RKO (cell line): Measurements from ENCODE around the gene ALG1L2.
"Not testable (repeated sequence)": the region's sequence is repeated elsewhere in the genome, so short reads cannot be mapped to it uniquely, and the experiment has no call there.

ENCODE experiments used
- DNase-seq: peaks from one replicate; pipeline ENCODE4 v3.0.0-alpha.2; 2016; ENCODE audit warnings: low spot score

ALG1L2 gene, protein sequence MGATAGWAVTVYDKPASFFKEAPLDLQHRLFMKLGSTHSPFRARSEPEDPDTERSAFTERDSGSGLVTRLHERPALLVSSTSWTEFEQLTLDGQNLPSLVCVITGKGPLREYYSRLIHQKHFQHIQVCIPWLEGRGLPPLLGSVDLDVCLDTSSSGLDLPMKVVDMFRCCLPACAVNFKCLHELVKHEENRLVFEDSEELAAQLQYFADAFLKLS

DNA sequence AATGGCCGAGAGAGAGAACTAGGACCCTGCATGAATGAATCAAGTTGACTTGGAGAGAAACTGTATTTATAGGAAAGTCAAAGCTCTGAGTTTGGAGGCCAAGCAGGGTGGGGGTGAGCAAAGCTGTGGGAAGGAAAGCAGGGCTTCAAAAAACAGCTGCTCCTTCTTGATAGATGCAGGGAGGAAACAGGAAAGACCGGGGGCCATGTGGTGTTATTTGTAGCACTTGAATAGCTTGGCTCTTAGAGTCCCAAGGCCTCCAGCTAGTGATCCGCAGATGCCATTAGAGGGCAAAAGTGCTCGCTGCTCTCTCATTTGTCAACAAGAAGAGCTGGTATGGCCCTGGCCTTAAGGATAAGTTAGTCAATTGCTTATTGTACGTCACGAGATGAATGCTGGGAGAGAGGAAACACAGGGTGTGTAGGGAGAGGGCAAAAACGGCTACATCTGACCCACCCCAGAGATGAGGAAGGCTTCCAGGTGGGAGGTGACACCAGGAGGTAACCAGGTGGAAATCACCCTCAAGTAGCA lies at the start of gene ALG1L2:
TSS of gene ALG1L2 (plus strand) at position 481 of the 531 bp plus-strand sequence. CDS start 186 bp downstream, outside the sequence.
- DNase-seq = no peak

DNA sequence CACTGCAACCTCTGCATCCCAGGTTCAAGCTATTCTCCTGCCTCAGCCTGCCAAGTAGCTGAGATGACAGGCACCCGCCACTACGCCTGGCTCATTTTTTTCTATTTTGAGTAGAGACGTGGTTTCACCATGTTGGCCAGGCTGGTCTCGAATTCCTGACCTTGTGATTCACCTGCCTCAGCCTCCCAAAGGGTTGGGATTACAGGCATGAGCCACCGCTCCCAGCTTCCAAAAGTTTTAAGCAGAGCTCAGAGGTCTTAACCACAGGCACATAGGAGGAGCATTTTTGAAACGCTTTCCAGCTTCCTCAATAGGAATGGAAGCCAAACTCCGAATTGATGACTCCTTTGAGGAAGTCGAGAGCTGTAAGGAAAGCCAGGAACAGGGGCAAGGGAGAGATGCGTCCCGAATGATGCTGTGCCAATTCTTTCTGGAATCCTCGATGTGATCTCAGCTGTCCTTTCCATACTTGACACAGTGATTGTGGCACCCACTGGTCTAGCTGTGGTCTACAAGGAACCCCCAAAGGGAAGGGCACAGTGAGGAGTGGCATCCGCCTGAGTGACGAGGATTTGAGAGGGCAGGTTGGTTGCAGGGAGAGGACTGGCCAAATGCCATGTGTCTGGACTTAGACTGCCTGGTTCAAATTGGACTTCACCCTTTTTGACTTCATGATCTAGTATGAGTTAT lies 44.4 kb upstream of the ALG1L2 start:
- DNase-seq = not testable (repeated sequence)

DNA sequence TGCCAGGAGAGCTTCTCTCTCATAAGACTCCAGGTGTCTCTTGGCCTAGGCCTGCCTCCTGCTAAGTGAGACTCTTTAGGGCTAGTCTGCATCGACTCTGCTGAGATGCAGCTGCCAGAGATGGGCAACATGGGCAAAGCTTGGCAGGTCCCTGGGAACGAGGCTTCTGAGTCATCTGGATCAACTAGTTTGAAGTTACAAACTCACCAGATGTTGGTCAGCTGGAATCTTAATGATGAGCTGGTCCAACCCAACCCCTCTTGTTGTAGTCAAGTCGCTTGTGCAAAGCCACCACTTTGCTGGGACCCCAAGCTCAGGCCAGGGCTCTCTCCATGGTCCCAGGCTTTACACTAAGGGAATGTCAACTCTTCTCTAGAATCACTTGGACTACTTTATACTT lies 38.9 kb upstream of the ALG1L2 start:
- DNase-seq = not testable (repeated sequence)

DNA sequence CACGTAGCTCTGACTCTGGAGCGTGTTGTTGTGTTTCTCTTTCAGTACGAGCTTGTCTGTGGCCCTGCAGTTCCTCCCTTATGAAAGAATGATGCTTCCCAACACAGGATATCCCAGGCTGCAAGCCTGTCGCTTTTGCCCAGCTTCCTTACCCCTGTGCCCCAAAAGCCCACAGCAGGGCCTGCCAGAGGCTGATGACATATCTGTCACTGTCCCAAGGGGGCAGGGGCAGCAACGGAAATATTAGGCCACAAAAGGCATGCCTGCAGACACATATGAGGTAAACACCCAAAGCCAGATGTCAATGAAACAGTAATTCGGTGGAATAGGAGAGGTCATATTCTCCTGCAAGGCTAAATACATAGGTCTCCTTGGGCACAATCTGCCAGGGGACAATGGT lies 38.0 kb upstream of the ALG1L2 start:
- not testable (repeated sequence) for DNase-seq

DNA sequence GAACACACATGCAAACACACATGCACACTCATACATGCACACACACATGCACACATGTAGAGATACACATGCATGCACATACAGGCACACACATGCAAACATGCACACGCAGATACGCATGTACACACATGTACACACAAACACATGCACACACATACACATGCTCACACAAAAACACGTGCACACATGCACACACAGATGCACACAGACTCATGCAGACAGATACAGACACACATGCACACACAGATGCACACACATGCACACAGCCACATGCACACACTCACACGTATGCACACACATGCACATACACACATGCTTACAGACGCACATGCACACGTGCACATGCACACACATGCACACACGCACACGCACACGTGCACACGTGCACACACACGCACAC lies 37.3 kb upstream of the ALG1L2 start:
- DNase-seq = no peak

DNA sequence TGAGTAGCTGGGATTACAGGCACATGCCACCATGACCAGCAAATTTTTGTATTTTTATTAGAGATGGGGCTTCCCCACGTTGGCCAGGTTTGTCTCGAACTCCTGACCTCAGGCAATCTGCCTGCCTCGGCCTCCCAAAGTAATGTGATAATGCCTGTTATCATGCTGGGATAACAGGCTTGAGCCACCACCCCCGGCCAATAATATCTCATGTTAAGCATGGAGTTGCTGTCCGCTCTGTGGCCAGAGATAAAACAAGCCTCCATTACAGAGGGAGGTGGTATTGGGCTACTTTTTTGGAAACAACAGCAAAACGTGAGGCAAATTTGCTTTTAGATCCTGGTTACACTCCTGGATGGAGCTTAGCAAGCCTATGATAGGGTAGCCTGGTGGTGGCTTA lies 32.9 kb upstream of the ALG1L2 start:
- no peak for DNase-seq

DNA sequence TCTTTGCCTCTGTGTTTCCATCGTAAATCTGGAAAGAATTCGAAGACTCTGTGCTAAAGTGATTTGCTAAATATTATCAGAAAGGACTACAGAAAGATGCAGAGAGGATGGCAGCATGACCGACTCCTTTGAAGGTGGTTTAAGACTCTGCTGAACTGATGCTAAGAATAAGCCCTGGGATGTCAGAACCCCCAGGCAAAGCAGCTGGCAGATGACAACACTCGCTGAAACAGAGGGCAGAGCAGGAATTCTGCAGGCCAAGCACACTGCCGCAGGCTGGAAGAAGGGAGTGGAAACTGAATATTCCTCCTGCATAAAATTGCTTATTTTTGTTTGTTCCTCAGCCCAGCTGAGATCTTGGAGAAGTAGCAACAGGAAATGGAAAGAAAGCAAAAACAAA lies 29.3 kb upstream of the ALG1L2 start:
- DNase-seq = not testable (repeated sequence)

DNA sequence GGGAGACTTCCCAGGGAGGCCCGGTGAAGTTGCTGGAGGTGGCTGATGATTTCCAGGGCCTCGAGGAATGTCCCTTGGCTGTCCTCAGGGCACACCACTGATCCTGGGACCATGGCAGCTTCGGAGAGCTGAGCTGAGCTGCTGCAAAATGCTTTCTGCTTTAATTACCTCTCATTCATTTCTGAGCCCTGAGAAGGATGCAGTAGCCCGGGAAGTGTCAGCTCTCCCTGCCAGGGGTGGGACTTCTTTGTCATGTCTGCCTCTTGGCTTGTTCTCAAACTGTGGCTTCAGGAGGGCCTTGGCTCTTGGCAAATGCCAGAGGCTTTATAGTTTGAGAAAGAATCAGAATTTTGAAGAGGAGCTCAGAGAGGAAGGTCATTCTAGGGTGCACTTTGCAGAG lies 28.7 kb upstream of the ALG1L2 start:
- DNase-seq = not testable (repeated sequence)

DNA sequence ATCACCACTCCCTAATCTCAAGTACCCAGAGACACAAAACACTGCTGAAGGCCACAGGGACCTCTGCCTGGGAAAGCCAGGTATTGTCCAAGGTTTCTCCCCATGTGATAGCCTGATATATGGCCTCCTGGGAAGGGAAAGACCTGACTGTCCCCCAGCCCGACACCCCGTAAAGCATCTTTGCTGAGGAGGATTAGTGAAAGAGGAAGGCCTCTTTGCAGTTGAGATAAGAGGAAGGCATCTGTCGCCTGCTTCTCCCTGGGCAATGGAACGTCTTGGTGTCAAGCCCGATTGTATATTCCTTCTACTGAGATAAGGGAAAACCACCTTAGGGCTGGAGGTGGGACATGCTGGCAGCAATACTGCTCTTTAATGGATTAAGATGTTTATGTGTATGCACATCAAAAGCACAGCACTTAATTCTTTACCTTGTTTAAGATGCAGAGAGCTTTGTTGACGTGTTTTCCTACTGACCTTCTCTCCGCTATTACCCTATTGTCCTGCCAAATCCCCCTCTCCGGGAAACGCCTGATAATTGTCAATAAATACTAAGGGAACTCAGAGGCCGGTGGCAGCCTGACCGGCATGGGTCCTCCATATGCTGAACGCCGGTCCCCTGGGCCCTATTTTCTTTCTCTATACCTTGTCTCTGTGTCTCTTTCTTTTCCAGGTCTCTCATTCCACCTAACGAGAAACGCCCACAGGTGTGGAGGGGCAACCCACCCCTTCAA lies 23.9 kb upstream of the ALG1L2 start:
- DNase-seq = not testable (repeated sequence)

DNA sequence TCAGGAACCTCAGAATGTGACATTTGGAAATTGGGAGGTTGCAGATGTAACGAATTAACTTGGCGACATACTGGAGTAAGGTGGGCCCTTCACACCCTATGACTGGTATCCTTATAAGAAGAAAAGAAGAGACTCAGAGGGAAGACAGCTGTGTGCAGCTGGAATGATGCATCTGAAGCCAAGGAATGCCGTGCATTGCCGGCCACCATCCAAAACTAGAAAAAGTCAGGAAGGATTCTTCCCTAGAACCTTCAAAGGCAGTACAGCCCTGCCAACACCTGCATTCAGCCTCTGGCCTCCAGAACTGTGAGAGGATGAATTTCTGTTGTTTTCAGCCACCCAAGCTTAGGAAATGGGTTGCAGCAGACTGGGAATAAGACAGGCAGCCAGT lies 23.4 kb upstream of the ALG1L2 start:
- not testable (repeated sequence) for DNase-seq

DNA sequence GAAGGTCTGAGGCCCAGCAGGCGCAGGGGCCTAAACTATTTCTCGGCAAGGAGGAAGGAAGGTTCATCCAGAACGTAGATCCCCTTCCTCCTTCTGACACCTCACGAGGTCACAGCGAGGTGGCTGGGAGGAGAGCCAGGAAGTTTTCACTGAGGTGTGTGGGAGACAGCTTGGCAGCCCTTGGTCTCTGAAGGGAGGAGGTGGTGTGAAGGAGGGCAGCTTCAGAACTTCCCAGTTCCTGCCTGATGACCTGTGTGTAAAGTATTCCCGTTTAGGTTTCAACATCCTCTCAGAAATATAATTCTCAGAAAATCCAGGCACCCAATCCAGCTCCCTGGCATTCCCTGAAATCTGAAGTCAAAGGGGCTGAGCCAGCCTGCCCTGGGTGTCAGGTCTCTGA lies 22.9 kb upstream of the ALG1L2 start:
- not testable (repeated sequence) for DNase-seq

DNA sequence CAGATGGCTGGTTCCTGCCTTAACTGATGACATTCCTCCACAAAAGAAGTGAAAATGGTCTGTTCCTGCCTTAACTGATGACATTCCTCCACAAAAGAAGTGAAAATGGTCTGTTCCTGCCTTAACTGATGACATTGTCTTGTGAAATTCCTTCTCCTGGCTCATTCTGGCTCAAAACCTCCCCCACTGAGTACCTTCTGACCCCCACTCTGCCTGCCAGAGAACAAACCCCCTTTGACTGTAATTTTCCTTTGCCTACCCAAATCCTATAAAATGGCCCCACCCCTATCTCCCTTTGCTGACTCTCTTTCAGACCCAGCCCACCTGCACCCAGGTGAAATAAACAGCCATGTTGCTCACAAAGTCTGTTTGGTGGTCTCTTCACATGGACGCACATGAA lies 22.5 kb upstream of the ALG1L2 start:
- DNase-seq = not testable (repeated sequence)

DNA sequence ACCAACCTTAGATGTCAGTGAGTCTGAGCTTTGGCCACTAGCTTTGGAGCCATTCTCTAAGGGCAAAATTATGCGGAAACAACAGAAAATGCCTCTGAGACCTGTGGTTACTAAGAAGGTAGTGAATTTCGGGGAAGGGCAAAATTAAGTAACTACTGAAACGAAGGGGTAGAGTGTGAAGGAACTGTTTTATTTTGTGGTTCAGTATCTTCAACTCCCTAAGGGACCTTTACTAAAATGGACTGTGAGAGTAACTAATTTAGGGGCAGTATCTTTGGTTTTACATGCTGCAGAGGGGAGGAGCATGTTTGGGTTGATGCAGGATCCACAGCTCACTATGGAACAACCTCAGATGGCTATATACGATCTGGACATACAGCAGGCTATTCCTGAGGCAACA lies 8.0 kb upstream of the ALG1L2 start:
- DNase-seq = no peak

DNA sequence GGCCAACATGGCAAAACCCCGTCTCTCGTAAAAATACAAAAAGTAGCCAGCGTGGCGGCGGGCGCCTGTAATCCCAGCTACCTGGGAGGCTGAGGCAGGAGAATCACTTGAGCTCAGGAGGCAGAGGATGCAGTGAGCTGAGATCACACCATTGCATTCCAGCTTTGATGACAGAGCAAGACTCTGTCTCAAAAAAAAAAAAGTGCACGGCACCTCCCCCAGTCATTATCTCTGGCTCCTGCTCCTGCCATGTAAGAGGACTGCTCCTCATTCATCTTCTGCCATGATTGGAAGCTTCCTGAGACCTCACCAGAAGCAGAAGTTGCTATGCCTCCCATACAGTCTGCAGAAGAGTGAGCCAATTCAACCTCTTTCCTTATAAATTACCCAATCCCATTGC lies 4.0 kb upstream of the ALG1L2 start:
- no peak for DNase-seq

DNA sequence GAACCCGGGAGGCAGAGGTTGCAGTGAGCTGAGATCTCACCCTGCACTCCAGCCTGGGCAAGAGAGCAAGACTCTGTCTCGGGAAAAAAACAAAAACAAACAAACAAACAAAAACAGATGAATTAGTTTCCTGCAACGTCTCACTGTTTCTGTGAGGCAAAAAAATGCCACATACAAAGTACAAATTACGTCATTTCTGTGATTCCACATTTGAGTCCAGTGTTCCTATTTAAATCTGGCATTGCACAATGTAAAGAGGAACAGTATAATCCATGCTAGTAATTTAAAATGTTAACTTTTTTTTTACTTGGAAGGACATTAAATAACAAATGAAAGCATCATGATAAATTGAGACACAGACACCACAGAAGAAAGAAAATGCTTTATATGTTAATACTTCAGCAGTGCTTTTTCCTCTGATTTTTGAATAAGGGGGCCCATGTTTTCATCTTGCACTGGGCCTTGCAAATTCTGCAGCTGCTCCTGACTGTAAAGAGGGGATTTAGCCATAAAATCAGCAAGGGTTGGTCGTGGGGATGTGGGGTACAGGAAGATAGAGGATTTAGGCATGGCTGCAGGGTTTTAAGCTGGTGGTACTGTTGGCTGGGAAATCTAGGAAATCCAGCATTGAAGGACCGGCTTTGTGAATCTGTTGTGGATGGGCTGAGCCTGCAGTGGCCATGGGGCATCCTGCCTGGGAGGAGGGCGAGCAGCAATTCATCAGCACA lies 1.9 kb downstream of the ALG1L2 start:
- DNase-seq = not testable (repeated sequence)

DNA sequence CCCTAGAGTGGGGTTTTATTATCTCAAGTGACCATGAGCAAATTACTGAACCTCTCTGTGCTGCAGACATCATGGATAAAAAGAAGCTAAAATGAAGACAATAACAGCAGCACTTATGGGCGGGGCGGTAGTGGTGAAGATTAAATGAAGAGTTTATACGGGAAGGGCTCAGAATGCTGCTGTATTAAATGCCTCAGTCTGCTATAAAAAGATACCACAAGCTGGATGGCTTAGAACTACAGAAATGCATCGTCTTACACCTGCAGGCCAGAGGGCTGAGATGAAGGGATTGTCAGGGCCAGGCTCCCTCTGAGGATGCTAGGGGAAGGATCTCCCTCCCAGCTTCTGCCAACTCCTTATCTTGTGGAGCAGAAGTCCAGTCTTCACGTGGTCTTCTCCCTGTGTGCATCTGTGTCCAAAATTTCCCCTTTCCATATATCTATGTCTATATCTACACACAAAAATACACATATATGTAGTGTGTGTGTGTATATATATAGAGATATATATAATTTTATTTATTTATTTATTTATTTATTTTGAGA lies 2.9 kb downstream of the ALG1L2 start:
- no peak for DNase-seq

DNA sequence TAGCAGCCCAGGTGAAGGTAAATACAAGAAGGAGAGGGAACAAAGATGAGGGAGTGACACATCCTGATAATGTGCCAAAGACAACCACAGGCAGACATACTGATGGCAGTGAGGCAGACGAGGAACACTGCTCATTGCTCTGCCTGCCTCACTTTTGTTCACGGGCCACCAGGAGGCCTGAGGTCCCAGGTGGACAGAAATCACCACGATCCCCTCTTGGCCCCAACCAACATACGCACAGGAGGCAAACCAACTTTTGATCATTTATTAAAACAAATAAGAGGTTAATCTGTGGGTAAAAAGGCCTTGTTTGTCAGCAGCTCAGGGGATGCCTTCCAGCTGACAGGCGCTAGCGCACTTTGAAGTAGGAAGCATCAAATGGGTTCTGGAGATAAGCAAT lies 4.2 kb downstream of the ALG1L2 start:
- no peak for DNase-seq

DNA sequence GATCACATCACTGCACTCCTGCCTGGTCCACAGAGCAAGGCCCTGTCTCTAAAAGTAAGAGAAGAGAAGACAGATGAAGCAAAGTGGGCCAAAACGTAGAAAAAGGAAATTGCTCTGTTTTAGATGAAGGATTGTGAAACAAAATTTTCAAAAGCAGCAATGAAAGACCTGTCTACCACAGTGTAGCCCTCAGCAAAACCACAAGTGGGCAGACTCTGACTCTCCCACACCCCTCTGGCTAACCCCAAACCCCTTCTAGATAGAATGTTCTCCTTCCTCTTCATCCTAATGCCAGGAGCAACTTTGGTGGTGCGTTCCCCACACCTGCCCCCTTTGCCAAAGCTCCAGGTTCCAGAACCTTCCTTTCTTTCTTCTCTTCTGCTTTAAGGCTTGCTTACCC lies 5.0 kb downstream of the ALG1L2 start:
- not testable (repeated sequence) for DNase-seq

DNA sequence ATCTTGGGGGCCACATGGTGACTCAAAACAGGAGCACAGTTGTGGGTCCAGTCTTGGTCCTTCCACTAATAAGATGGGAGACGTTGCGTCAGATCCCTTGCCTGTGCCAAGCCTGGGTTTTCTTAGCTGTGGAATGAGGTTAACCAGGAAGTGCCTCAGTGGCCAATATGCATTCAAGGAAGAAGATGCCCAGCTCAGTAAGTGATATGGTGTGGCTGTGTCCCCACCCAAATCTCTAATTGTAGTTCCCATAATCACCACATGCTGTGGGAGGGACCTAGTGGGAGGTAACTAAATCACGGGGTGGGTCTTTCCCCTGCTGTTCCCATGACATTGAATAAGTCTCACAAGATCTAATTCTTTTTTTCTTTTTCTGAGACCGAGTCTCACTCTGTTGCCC lies 6.4 kb downstream of the ALG1L2 start:
- DNase-seq = no peak

DNA sequence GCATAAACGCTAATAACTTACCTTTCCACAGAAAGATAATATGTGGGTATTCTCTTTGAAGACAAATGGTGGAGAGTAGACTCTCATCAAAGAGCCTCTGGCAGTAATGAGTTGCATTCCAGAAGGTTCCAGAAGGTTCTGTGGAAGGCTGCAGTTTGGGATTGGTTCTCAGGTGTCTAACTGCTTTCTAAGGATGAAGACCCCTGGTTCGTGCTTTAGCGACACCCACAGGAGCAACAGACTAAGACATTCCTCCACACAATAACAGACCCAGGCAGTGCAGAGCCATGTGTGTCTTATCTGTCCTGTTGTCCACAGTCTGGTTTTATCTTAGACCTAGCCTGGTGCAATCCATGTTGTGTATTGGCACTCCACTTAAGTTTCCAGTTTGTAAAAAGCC lies 9.1 kb downstream of the ALG1L2 start:
- DNase-seq = not testable (repeated sequence)

DNA sequence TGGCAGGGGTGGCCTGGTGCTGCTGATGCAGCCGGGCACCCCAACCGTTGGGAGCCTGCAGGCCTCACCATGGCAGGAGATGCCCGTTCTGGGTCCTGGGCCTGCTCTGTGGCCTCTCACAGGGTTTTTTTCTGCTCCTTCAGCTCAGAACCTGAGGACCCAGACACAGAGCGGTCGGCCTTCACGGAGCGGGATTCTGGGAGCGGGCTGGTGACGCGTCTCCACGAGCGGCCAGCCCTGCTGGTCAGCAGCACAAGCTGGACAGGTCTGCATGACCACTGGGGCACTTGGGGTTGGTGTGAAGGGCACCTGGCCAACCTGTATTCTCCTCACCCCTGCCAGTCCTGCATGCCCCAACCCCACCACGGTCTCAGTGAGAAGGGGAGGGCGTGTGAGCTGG lies 10.3 kb downstream of the ALG1L2 start:
- no peak for DNase-seq
